NCI-H748 treated with DMSO at 0.1 percent for 48 hours (cell line): ENCODE data around the gene OR7D2.
"Not testable (repeated sequence)": the region's sequence is repeated elsewhere in the genome, so short reads cannot be mapped to it uniquely, and the experiment has no call there.

ENCODE experiments used
- DNase-seq: peaks from one replicate; lab custom pipeline; 2025; lab: John Stamatoyannopoulos, UW

The OR7D2 gene

GRCh38 chr19:9178901-9179300 lies at the start of gene OR7D2:
Gene OR7D2 (plus strand): TSS chr19:9178979. CDS start chr19:9185782, 6,803 bp downstream.
- DNase-seq: no peak

GRCh38 chr19:9130965-9131364 lies 47.8 kb upstream of the OR7D2 start:
- no peak for DNase-seq

GRCh38 chr19:9132422-9132821 lies 46.4 kb upstream of the OR7D2 start:
- no peak for DNase-seq

DNA sequence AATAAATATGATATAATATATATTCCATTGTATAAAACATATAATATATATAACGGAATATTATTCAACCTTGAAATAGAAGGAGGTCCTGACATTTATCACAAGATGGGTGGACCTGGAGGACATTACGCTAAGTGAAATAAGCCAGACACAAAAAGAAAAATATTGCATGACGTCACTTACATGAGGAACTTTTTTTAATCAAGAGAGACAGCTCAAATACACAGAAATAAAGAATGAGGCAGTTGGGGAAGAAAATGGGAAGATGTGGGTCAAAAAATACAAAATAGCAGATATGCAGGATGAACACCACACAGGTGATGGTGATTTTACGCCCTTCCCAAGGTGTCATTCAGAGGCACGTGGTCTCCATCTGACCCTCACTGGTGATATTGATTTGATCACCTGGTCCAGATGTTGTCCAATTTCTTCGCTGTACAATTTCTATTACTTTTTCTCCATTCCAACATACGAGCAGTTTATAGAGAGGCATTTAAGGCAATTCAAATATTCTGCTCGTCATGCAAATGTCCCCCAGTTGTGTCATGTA lies 39.1 kb upstream of the OR7D2 start:
- DNase-seq: no peak

- DNase-seq: peak; percentile 78
Measured at GRCh38 chr19:9140159-9140874, 38.5 kb upstream of the OR7D2 start, which contains the start of gene ZNF317. Gene ZNF317 (plus strand): TSS chr19:9140397. CDS start chr19:9156017, 15,620 bp downstream.

GRCh38 chr19:9144920-9145319 lies 33.9 kb upstream of the OR7D2 start:
- no peak for DNase-seq

DNA sequence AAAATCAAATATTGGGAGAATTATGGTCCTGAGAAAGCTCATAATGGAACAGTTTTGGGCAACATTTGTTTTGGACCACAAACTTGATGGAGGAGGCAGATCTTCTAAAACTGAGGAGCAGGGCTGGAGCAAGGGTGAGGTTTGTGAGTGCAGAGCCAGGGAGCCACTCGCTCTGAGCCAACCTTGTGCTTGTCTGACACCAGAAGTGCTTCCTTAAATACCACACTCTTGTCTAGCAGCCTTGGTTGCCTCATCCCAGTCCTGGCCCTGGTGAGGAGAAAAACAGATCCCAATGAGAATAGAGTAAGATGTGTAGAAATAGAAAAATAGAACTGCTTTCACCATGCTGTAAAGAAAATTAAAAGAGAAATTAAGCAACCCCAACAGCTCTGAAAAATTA lies 31.9 kb upstream of the OR7D2 start:
- DNase-seq: no peak

DNA sequence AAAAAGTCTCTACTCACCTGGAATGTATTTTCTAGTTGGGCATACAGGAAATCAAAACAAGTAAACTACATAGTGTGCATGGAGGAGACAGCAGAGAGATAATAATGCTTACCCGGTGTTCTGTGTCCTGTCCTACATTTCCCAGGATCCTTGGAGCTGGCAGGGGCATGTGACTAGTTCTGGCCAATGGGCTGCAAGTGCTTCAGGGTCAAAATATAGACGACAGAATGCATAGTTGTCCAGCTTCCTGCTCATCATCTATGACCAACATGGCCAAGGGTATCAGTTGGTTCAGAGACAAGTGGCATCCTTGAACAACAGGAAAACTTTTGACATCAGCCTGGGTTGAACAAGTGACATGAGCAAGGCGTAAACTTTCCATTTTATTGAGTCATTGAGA lies 30.1 kb upstream of the OR7D2 start:
- DNase-seq: no peak

DNA sequence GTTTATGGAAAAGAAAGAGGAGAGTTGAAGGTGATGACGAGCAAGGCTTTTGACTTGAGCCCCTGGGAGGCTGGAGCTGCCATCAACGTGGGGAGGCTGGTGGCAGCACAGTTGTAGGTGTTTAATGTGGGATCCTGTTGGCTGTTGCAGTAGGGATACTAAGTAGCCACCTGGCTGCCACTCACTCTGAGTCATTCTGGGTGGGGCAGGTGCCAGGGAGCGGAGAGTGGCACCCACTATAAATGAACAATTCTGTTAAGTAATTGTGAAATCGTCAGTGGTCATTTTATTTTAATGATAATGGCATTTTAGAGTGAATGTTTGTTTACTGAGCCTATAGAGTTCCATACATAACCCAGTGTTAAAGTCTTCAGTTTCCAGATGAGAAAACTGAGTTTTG lies 28.8 kb upstream of the OR7D2 start:
- DNase-seq: no peak

GRCh38 chr19:9150650-9151049 lies 28.1 kb upstream of the OR7D2 start:
- DNase-seq: no peak

DNA sequence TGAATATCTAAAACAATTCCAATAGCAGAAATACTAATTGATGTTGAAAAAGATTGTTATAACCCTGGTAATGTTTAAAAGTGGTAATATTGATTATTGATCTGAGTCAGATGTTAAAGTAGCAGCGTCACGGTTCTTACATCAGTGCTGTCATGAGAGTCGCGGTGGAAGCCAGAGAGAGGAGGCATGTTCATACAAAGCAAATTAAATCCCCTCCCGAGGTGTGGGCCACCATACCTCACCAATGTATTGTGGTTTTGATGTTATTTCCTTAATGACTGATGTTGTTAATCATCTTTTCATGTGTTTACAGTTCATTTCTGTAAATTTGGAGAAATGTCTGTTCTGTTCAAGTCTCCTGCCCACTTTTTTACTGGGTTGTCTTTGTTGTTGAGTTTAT lies 27.4 kb upstream of the OR7D2 start:
- no peak for DNase-seq

GRCh38 chr19:9155591-9155990 lies 23.2 kb upstream of the OR7D2 start:
- no peak for DNase-seq

DNA sequence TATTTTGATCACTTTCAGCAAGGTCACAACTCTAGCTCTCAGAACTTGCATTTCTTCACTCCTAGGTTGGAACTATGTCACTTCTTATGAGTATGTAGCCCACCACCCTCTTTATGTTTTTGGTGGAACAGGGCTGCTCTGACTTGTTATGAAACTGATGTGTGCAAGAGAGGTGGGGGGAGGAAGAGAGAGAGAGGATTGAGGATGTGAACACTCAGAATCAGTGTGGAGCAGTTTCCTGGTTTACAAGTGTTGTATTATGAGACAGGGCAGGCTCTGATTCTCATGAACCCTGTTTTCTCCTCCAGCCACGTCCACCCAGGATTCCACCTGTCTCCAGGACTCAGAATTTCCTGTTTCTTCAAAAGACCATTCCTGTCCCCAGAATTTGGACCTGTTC lies 22.5 kb upstream of the OR7D2 start:
- DNase-seq: no peak

GRCh38 chr19:9159891-9160290 lies 18.9 kb upstream of the OR7D2 start:
- no peak for DNase-seq

DNA sequence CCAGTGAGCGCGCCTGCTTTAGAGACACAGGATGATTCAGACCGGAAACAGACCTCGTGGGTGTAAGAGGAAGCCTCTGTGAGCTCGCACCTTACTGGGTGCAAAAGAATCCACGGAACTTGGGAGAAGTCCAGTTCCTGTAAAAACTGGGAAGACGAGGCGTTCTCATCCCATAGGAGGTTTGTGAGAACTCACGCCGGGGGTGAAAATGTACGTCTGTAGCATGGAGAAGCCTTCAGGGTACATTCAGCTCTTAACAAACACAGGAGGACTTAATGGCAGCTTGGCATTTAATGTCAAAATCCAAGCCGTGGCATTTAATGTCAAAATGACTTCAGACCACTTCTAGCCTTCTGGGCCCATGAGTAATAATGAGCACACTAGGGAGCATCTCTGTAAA lies 17.4 kb upstream of the OR7D2 start:
- no peak for DNase-seq

GRCh38 chr19:9165261-9165660 lies 13.5 kb upstream of the OR7D2 start:
- no peak for DNase-seq

- no peak for DNase-seq
Measured at GRCh38 chr19:9166846-9167245, 11.9 kb upstream of the OR7D2 start.

- DNase-seq: no peak
Measured at GRCh38 chr19:9171393-9171991, 7.3 kb upstream of the OR7D2 start.

DNA sequence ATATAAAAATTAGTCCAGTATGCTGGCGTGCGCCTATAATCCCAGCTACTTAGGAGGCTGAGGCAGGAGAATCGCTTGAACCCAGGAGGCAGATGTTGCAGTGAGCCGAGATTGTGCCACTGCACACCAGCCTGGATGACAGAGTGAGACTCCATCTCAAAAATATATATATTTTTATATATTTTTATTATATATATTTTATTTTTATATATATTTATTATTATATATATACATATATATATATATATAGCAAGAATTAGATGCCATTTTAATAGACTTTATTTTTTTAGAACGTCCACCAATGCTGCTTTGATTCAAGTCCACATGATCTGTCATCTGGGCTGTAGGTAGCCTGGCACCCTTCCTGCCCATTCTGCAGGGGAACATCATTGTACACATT lies 3.5 kb upstream of the OR7D2 start:
- DNase-seq: no peak

DNA sequence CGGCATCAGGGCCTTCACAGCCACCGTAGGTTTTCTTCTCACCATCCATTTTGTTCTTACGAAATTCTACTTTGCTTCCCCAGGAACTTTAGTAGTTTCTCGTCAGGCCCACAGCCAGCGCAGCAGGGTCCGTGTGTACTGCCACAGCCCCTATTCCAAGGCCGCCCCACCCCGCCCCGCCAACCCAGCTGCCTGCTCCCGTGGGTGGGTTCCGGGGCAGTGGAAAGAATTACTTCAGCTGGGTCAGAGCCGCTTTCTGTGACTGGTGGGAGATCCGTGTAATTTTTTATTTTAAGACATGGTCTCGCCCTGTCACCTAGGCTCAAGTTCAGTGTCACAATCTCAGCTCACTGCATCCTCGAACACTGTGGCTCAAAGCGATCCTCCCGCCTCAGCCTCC lies 4.2 kb downstream of the OR7D2 start:
- no peak for DNase-seq

DNA sequence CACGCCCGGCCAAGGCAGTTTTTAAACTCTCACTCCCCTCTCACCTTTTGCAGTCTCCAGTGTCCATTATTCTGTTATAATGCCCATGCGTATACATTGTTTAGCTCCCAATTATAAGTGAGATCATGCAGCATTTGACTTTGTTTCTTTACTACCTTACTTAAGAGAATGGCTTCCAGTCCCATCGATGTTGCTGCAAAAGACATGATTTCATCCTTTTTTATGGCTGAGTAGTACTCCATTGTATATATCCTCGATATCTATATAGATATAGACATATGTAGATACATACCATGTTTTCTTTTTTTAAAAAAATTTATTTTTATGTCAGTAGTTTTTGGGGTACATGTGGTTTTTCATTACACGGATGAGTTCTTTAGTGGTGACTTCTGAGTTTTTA lies 8.4 kb downstream of the OR7D2 start:
- no peak for DNase-seq

DNA sequence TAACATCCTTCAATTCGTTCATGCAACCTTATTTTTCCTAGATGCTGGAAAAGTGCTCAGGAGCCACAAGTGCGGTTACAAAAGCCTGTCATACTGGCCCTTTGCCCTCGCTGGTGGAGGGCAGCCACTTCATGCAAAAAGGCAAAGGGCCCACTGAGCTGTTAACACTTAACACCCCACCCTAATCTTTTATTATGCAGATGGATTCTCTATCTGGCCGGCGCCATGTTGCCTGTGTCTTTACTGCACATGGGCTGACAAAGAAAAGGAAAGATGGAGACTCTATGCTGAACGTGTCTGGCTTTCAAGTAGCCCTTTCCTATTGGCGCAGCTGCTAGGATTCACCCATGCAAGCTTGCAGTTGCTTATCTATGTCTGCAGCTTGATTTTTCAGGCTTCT lies 10.8 kb downstream of the OR7D2 start:
- no peak for DNase-seq

DNA sequence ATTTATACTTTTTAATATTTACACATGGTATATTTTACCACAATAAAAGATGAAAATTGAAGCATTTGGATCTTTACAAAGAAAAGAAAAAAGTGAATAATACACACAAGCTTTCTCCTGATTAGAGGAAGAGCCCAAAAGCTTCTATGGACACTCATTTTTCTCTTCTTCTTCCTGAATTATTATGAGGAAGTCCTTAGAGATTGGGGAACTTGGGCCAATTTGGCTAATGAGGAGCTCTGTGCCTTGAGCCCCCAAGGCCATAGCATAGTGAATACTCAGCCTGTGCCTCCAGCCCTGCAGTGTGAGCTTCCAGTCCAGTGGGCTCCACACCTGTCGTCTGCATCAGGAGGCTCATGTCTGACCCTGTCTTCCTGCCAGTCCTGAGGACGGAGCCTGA lies 19.3 kb downstream of the OR7D2 start:
- not testable (repeated sequence) for DNase-seq
